ENCODE results near the gene GRXCR1. TPM values are rescaled to one million over a fixed set of nuclear protein-coding genes. Genes with fewer than 3 reads are reported as not detected.

The GRXCR1 gene
- total and polyA plus RNA-seq, 2 of the 13 experiments (the other 11 are each of a cell fraction or from before 2014, with no cell fraction given) = not detected

- TF ChIP-seq ZNF781 (CRISPR knock-in tag; IDR thresholded peaks at IDR 0.05; ENCODE audit: borderline replicate concordance, not compliant biosample characterization) (no peak), ZNF790 (CRISPR knock-in tag; IDR thresholded peaks at IDR 0.05; ENCODE audit: borderline replicate concordance) (no peak), ELF1 (CRISPR knock-in tag; IDR thresholded peaks at IDR 0.05) (no peak), NFE2L2 (IDR thresholded peaks at IDR 0.05; ENCODE audit: low read length) (no peak)
Measured at GRCh38 chr4:42942216-42942615, 49.7 kb downstream of the GRXCR1 start (continued).

GRCh38 chr4:42945874-42946273 is 53.4 kb downstream of the GRXCR1 start:
- H2AFZ ChIP-seq (ENCODE audit: low read length) = no peak overlapping the region
- H3K27ac ChIP-seq (ENCODE audit: extremely low read length, insufficient read depth, low read length) = no peak overlapping the region
- no peak overlapping the region for H3K4me3 ChIP-seq (replicated peaks in 1 of 3; ENCODE audit: insufficient read depth in 1 of 3, low read depth in 2 of 3, low read length in 3 of 3)
- BruUV-seq (replicated peaks) = no TSS peak
- H3K4me2 ChIP-seq (ENCODE audit: low read depth, low read length) = no peak overlapping the region
- no peaks in the 10 kb centered on the region for H3K27me3 ChIP-seq (ENCODE audit: control insufficient read depth in 1 of 2, insufficient read depth in 2 of 2, low read length in 2 of 2)
- no peaks in the 10 kb centered on the region for H3K79me2 ChIP-seq (ENCODE audit: insufficient read depth, low read length)
- ATAC-seq = no peak
- WGBS (ENCODE audit: low lambda C conversion rate) = 52% methylated on average over 2 of the region's 2 CpGs
- CTCF ChIA-PET (ENCODE audit: low intra/inter-chr PET ratio, low total read pairs) = no interaction called here
- H3K36me3 ChIP-seq (replicated peaks in 1 of 2; ENCODE audit: control insufficient read depth in 1 of 2, insufficient read depth in 2 of 2, low read length in 2 of 2) = no peaks in the 10 kb centered on the region
- H4K20me1 ChIP-seq (ENCODE audit: insufficient read depth, low read length) = no peaks in the 10 kb centered on the region
- no peaks in the 10 kb centered on the region for H3K9me3 ChIP-seq (ENCODE audit: low read length)
- no peak for DNase-seq (ENCODE audit: low spot score)
- H3K9ac ChIP-seq (ENCODE audit: insufficient read depth, low read depth, low read length) = no peak overlapping the region
- intact Hi-C loops (cut with micrococcal nuclease; ENCODE audit: unreplicated experiment) = no loop called here
- no peaks in the 10 kb centered on the region for H3K4me1 ChIP-seq (ENCODE audit: insufficient read depth, low read length)
- in situ Hi-C loops (cut with HindIII; ENCODE audit: extremely low pct_ligation_motif_present, low pct_unique_long_range_greater_than_20kb) = no loop called here
- POLR2A ChIA-PET = no interaction called here
- no peak for FAIRE-seq
- no peak for TF ChIP-seq NR1H2 (CRISPR knock-in tag; IDR thresholded peaks at IDR 0.05; ENCODE audit: borderline replicate concordance, low read depth)
- no peak for TF ChIP-seq HMGXB4 (CRISPR knock-in tag; IDR thresholded peaks at IDR 0.05; ENCODE audit: borderline replicate concordance in 1 of 2, low read depth in 1 of 2)
- TF ChIP-seq ZNF652 (CRISPR knock-in tag; IDR thresholded peaks at IDR 0.05; ENCODE audit: borderline replicate concordance, low read depth) = no peak
- no peak for TF ChIP-seq FOXA1 (IDR thresholded peaks at IDR 0.05)
- TF ChIP-seq FOXA1 (CRISPR knock-in tag; IDR thresholded peaks at IDR 0.05) = no peak
- no peak for TF ChIP-seq ZNF224 (CRISPR knock-in tag; IDR thresholded peaks at IDR 0.05)
- TF ChIP-seq THAP7 (CRISPR knock-in tag; IDR thresholded peaks at IDR 0.05) = no peak
- TF ChIP-seq FOXJ3 (CRISPR knock-in tag; IDR thresholded peaks at IDR 0.05; ENCODE audit: borderline replicate concordance) = no peak
- no peak for TF ChIP-seq TFAP4 (IDR thresholded peaks at IDR 0.05; ENCODE audit: borderline replicate concordance, low read depth)
- no peak for TF ChIP-seq CREB1 (IDR thresholded peaks at IDR 0.05)
- TF ChIP-seq CREB1 (CRISPR knock-in tag; IDR thresholded peaks at IDR 0.05) = no peak
- TF ChIP-seq POGK (CRISPR knock-in tag; conservative IDR thresholded peaks at IDR 0.05) = no peak
- TF ChIP-seq ZNF484 (CRISPR knock-in tag; IDR thresholded peaks at IDR 0.05; ENCODE audit: borderline replicate concordance, low read depth) = no peak
- no peak for TF ChIP-seq HOXA3 (CRISPR knock-in tag; IDR thresholded peaks at IDR 0.05)
- no peak for TF ChIP-seq MYPOP (CRISPR knock-in tag; IDR thresholded peaks at IDR 0.05)

Measured in HepG2 (cell line).